Activated CD8-positive, alpha-beta memory T cell treated with anti-CD3 and anti-CD28 coated beads, Interleukin-2, amount 50 U/mL, for 48 hours (primary cell): ENCODE measurements around the gene PANK1.
"Not testable (repeated sequence)": the region's sequence is repeated elsewhere in the genome, so short reads cannot be mapped to it uniquely, and the experiment has no call there.

Source experiments
- DNase-seq: peaks from one replicate; pipeline ENCODE4 v3.0.0-alpha.2; 2020

PANK1 gene

DNA sequence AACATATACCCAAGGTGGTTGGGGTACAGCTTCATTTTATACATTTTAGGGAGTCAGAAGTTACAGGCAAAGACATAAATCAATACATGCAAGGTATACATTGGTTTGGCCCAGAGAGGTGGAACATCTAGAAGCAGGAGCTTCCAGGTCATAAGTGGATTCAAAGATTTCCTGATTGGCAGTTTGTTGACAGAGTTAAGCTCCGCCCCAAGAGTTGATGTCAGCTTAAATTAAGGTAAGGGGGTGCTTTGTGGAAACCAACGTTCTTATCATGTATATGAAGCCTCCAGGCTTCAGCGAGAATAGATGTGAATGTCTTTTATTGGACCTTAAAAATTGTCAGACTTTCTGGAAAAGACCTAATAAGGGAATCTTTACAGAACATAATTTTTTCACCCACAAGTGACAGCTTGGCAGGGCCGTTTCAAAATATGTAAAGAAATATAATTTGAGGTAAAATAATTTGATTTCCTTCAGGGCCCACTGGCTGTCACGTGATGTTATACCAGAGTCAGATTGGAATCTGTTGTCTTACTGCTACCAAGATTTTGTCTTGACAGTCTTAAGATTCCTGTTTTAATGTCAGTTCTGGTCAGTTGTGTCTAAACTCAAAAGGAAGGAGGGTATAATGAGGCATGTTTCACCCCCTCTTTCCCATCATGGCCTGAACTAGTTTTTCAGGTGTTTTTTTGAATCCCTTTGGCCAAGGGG is 6.3 kb upstream of the PANK1 start:
- DNase-seq: no peak

DNA sequence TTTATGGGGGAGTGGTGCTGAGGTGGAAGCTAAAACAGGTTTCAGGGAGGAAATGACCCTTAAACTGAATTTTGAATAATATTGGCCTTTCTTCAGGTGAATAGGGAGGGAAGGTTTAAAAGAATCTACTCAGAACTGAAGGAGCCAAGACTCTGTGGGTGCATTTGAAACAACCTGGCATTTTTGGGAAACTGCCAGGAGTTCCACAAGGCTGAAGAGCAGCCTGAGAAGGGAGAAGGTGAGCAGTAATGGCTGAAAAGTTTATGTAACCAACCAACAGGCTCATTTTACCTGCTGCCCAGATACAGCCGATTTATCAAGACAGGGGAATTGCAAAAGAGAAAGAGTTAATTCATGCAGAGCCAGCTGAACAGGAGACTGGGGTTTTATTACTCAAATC is 4.0 kb upstream of the PANK1 start:
- DNase-seq: no peak

GRCh38 chr10:89648074-89648473 is 3.0 kb upstream of the PANK1 start:
- DNase-seq: no peak

DNA sequence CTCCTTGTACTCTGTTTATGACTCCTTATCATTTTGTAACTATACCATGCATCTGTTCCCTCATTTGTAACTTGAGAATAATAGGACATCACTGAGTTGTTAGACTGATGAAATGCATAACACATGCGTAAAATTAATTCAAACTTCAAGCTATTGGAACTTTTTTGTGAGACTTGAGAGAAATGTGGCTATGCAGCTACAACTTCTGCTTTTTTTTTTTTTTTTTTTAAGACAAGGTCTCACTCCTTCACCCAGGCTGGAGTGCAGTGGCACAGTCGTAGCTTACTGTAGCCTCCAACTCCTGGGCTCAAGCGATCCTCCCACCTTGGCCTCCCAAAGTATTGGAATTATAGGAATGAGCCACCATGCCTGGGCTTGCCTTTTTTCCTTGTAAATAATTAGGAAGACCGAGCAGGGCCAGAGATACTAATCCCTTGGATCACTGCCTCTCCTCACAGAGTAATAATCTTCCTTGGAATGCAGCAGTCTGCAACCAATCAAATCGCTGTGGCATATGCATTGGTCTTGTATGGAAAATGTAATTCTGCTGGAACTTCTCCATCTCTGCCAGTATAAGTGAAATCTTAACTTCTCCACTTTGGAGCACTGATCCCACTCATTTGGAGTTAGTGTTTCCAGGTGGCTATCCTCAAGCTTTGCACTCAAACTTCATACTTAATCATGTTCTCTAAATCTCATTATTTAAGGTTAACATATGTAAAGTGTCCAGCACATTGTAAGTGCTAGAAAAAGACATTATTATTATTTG is 2.0 kb upstream of the PANK1 start:
- DNase-seq: no peak

GRCh38 chr10:89645742-89646172 is 715 bp upstream of the PANK1 start:
- no peak for DNase-seq

GRCh38 chr10:89644691-89644966 is 413 bp downstream of the PANK1 start:
- no peak for DNase-seq

GRCh38 chr10:89643812-89644690 is 991 bp downstream of the PANK1 start:
- peak; percentile 77 for DNase-seq

GRCh38 chr10:89643431-89643811 is 1.6 kb downstream of the PANK1 start:
- DNase-seq: no peak

- DNase-seq: no peak
These were observed 2.8 kb downstream of the PANK1 start for GRCh38 chr10:89642193-89642592.

- DNase-seq: no peak
These were observed 4.8 kb downstream of the PANK1 start for GRCh38 chr10:89640241-89640640.

- no peak for DNase-seq
These were observed 5.7 kb downstream of the PANK1 start for GRCh38 chr10:89639326-89639725.

DNA sequence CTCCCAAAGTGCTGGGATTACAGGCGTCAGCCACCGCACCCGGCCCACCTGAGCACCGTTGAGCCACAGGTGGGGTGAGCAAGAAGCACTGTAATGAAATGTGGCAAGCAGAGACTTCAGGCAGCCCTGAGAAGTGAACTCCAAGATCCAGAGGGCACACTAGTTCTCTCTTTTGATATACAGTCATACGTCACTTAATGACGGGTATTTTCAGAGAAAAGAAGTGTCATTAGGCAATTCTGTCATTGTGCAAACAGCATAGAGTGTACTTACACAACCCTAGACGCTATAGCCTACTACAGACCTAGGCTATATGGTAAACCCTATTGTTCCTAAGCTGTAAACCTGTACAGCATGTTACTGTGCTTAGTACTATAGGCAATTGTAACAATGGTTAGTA is 7.9 kb downstream of the PANK1 start:
- no peak for DNase-seq

- DNase-seq: no peak
These were observed 10.4 kb downstream of the PANK1 start for GRCh38 chr10:89634637-89635036.

- no peak for DNase-seq
These were observed 11.6 kb downstream of the PANK1 start for GRCh38 chr10:89633484-89633883.

- DNase-seq: no peak
These were observed 12.2 kb downstream of the PANK1 start for GRCh38 chr10:89632824-89633223.

DNA sequence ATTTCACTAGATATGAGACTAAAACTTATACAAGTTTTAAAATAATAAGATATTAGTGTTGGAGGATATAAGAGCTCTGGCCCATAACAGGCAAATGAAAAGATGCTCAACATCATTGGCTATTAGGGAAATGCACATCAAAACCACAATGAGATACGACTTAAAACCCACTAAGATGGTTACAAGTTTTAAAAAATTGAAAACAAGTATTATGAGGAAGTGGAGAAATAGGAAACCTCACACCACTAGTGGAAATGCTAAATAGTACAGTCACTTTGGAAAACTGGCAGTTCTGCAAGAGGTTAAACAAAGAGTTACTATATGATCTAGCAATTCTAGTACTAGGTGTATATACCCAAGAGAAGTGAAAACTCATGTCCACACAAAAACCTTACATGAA is 17.2 kb downstream of the PANK1 start:
- DNase-seq: no peak

GRCh38 chr10:89625041-89625765 is 19.8 kb downstream of the PANK1 start:
- DNase-seq: no peak

DNA sequence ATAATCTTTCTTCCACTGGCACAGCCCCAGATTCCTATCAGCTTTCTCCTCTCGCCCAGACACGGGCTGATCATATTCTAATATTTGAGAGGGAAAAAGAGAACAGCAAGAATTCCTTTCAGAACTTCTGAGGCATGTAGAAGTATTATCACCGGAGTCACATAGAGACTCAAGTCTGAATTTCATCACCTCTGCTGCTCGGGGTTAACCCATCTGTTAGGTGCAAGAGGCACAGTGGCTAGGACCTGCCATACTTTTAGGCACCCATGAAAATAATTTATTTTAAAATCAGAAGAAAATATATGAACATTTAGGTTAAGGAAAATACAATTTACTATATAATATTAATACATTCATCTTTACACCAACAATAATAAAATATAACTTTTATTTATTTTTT is 21.0 kb downstream of the PANK1 start:
- DNase-seq: no peak

GRCh38 chr10:89622151-89622550 is 22.9 kb downstream of the PANK1 start:
- no peak for DNase-seq

DNA sequence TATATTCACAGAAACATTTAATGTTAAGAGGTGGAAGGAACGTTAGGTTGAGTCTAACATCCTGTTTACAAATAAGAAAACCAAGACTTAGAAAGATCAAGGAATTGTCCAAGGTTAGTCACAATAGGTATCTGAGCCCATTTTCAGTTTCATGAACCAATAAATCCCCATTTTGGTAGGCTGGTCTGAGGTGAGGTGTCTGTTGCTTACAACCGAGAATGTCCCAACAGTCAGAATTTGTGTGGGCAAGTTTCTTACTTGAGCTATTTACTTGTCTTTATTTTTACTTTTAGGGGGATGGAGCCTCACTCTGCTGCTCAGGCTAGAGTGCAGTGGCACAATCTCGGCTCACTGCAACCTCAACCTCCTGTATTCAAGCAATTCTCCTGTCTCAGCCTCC is 23.6 kb downstream of the PANK1 start:
- DNase-seq: no peak

DNA sequence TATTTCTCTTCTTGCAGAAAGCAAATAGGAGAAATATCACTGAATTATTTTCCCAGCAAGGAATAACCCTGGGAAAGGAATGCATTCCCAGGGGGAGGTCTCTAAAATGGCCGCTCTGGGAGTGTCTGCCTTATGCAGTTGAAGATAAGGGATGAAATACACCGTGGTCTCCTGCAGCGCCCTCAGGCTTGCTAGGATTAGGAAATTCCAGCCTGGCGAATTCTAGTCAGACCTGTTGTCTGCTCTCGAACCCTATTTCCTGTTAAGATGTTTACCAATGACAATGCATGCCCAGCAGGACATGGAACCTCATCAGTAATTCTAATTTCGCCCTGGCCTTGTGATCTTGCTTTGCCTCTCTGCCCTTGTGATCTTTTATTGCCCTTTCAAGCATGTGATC is 24.7 kb downstream of the PANK1 start:
- not testable (repeated sequence) for DNase-seq

GRCh38 chr10:89615824-89616223 is 29.2 kb downstream of the PANK1 start:
- no peak for DNase-seq

- no peak for DNase-seq
These were observed 29.9 kb downstream of the PANK1 start for GRCh38 chr10:89615112-89615511.
